Ascending aorta (tissue), 2 donors: ENCODE measurements around the gene KRT28. TPM values are rescaled to one million over a fixed set of nuclear protein-coding genes. Genes with fewer than 3 reads are reported as not detected.
A peak's percentile ranks its signal among the peaks of the same experiment; 100 is the strongest.

Source experiments
- DNase-seq, 2 donors: peaks; one replicate each; pipeline ENCODE4 v3.0.0-alpha.2; 2019; ENCODE audit warnings: low spot score in 2 of 2
- H3K27ac ChIP-seq, 2 donors: fragments of 200-600 bp; sonication (generic); one replicate each; pipeline ENCODE4 v1.5.1; 2016 to 2017; ENCODE audit warnings: mild to moderate bottlenecking in 1 of 2
- H3K27me3 ChIP-seq: fragments of 200-600 bp; sonication (generic); one replicate; pipeline ENCODE4 v1.5.1; 2017
- H3K36me3 ChIP-seq, 2 donors: fragments of 200-600 bp; sonication (generic); one replicate each; pipeline ENCODE4 v1.5.1; 2016
- H3K4me1 ChIP-seq, 2 donors: fragments of 200-600 bp; sonication (generic); one replicate each; pipeline ENCODE4 v1.5.1; 2016 to 2017; ENCODE audit warnings: mild to moderate bottlenecking in 1 of 2
- H3K4me3 ChIP-seq, 2 donors: fragments of 200-600 bp; sonication (generic); one replicate each; pipeline ENCODE4 v1.5.1; 2016 to 2017; ENCODE audit warnings: mild to moderate bottlenecking in 1 of 2
- H3K9me3 ChIP-seq, 2 donors: fragments of 200-600 bp; sonication (generic); one replicate each; pipeline ENCODE4 v1.5.1; 2016
- intact Hi-C: fragments of 100-400 bp; cut with DNase I; formaldehyde crosslinking; loops from one replicate; pipeline ENCODE4 v1.15.1; 2023
- total RNA-seq: library from RNA; depleted of rRNA; stranded (reverse); fragments of >200 nt; gene quantifications from one replicate; pipeline ENCODE4 v1.1.0, GENCODE V29; 2016
- TF ChIP-seq, protein P1 (sequence below), 3 experiments: fragments of 200-600 bp in 2 of 3; fragments of 450-650 bp in 1 of 3; sonication (generic) in 2 of 3; IDR thresholded peaks; one replicate each; pipeline ENCODE4 v1.5.1; 2016 to 2019; ENCODE audit warnings: antibody characterized with exemption in 3 of 3, mild to moderate bottlenecking in 1 of 3, moderate library complexity in 1 of 3

The KRT28 gene
- total RNA-seq, 1 donor from 2014 or later, result not detected

DNA sequence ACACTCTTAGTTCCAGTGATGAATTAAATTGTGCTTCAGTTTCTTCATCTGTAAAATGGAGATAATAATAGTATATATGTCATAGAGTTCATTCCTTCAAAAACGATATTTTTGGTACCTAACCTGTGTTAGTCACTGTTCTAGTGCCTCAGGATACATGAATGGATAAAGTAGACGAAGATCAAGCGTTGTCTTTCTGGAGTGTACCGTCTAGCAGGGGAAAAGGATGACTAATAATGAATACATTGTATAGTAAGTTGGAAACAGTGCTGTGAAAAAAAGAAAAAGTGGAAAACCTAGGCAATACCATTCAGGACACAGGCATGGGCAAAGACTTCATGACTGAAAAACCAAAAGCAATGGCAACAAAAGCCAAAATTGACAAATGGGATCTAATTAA, 14.0 kb upstream of the KRT28 start:
- Histone ChIP-seq H3K36me3 (peaks cover 0 to 9% of the 10 kb centered on the region in 2 donors), H3K4me3 (no peak overlapping the region)
- intact Hi-C loops, result no loop called here

DNA sequence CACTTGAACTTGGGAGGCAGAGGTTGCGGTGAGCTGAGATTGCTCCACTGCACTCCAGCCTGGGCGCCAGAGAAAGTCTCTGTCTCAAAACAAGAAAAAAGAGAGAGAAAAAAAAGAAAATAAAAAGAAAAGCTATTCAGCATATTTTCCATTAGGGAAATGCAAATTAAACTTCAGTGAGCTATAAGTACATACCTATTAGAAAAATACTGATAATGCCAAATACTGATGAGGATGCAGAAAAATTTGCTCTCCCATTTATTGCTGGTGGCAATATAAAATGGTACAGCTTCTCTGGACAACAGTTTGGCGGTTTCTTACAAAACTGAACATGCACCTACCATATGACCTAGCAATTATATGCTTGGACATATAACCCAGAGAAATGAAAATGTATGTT, 12.9 kb upstream of the KRT28 start:
- Histone ChIP-seq H3K27ac (no peak overlapping the region), H3K9me3 (no peaks in the 10 kb centered on the region), H3K27me3 (no peaks in the 10 kb centered on the region), H3K36me3 (peaks cover 0 to 9% of the 10 kb centered on the region in 2 donors), H3K4me3 (no peak overlapping the region), H3K4me1 (peaks cover 5 to 7% of the 10 kb centered on the region in 2 donors)
- intact Hi-C loops, result no loop called here
- TF ChIP-seq, protein P1, sequence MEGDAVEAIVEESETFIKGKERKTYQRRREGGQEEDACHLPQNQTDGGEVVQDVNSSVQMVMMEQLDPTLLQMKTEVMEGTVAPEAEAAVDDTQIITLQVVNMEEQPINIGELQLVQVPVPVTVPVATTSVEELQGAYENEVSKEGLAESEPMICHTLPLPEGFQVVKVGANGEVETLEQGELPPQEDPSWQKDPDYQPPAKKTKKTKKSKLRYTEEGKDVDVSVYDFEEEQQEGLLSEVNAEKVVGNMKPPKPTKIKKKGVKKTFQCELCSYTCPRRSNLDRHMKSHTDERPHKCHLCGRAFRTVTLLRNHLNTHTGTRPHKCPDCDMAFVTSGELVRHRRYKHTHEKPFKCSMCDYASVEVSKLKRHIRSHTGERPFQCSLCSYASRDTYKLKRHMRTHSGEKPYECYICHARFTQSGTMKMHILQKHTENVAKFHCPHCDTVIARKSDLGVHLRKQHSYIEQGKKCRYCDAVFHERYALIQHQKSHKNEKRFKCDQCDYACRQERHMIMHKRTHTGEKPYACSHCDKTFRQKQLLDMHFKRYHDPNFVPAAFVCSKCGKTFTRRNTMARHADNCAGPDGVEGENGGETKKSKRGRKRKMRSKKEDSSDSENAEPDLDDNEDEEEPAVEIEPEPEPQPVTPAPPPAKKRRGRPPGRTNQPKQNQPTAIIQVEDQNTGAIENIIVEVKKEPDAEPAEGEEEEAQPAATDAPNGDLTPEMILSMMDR (IDR thresholded peaks at IDR 0.05), result no peak
- no peak for DNase-seq

More for the DNA sequence above, 14.0 kb upstream of the KRT28 start:
- Histone ChIP-seq H3K4me1 (peaks cover 5 to 7% of the 10 kb centered on the region in 2 donors), H3K27ac (no peak overlapping the region), H3K27me3 (no peaks in the 10 kb centered on the region), H3K9me3 (no peaks in the 10 kb centered on the region)
- TF ChIP-seq, protein P1 (IDR thresholded peaks at IDR 0.05), result no peak
- DNase-seq, result no peak

DNA sequence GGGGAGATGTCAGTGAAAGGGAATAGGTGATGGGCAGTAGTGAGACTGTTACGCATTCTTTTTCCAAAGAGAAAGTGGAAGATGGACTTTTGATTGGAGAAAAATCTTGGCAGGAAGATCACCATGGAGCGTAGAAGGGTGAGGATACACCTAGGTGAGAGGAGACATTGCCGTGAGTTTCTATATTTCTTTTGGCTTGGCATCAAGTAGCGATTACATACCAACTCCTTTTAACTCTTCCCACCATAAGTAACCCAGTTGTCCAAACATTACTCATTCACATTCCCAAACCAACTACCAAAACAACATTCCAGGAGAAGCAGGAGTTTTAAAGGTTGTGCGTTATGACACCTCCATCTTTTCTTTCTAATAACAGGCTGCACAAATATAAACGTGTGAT, 10.7 kb upstream of the KRT28 start:
- Histone ChIP-seq H3K27me3 (no peaks in the 10 kb centered on the region), H3K36me3 (no peaks in the 10 kb centered on the region), H3K4me3 (no peak overlapping the region), H3K4me1 (peaks cover 5 to 7% of the 10 kb centered on the region in 2 donors), H3K27ac (no peak overlapping the region), H3K9me3 (no peaks in the 10 kb centered on the region)
- DNase-seq, result no peak
- intact Hi-C loops, result no loop called here
- TF ChIP-seq, protein P1 (IDR thresholded peaks at IDR 0.05), result no peak

DNA sequence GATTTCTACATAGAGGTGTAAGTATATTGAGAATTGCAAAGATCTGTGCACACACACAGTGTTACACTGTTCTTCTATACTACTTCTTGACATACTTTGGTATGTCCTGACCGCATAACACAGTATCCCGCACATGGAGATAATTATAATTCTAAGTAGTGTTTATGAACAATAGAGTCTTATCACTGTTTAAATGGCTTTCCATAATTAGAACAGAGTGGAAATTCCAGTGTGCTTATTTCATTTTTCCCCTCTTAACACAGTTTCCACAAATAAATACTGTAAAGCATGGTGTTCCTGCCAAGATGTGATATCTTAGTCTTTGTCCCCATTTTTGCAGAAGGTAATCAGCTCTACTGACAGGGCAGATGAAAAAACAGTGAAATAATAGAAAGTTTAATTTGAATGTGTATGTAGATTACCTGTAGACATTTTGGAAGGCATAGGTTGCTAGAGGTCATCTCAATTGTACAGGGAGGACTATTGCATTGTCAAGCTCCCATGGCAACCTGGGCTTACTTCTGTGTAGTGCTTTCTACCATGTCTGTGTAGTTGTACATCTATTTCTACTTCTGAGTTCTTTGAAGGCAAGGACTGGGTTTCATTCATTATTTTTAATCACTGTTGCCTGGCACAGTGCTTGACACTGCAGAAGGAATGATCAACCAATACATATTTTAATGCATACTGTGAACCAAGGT, 10.1 kb upstream of the KRT28 start:
- DNase-seq, result no peak
- TF ChIP-seq, protein P1 (IDR thresholded peaks at IDR 0.05), result no peak
- H3K4me1 ChIP-seq, result peaks cover 5 to 7% of the 10 kb centered on the region in 2 donors
- H3K36me3 ChIP-seq, result no peaks in the 10 kb centered on the region
- intact Hi-C loops, result loop anchor here (5.0 kb wide), 1 partner anchor 42 kb away; no protein-coding TSS in a partner anchor
- peak overlapping the region in 1 of 2 donors; percentile 13 for H3K27ac ChIP-seq
- no peaks in the 10 kb centered on the region for H3K27me3 ChIP-seq
- H3K4me3 ChIP-seq, result no peak overlapping the region
- H3K9me3 ChIP-seq, result no peaks in the 10 kb centered on the region

DNA sequence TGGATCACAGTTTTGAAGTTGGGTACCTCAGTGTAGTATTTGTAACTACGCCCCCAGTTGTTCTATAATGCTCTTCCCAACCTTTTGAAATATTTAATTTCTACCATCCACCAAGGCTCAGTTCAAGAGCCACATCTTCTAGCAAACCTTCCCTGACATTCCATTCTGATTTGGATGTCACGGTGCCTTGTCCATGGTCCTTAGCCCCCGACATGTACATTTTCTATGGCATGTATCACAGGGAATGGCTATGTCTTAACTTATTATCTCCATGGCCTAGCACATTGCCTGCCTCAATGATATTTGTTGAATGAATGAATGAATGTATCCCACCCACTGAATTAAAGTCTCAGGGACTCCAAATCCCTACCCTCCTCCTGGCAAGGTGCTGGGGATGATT, 6.4 kb upstream of the KRT28 start:
- intact Hi-C loops, result loop anchor here (5.0 kb wide), 1 partner anchor 46 kb away; no protein-coding TSS in a partner anchor
- TF ChIP-seq, protein P1 (IDR thresholded peaks at IDR 0.05), result no peak
- Histone ChIP-seq H3K36me3 (no peaks in the 10 kb centered on the region), H3K27ac (no peak overlapping the region), H3K9me3 (no peaks in the 10 kb centered on the region), H3K4me1 (peaks cover 5 to 7% of the 10 kb centered on the region in 2 donors), H3K27me3 (no peaks in the 10 kb centered on the region), H3K4me3 (no peak overlapping the region)
- no peak for DNase-seq
